Large intestine (tissue), 3 donors: ENCODE results near the gene NLGN1. TPM values are rescaled to one million over a fixed set of nuclear protein-coding genes. Genes with fewer than 3 reads are reported as not detected.

Experiments used
- DNase-seq, 2 donors: peaks; one replicate each; pipeline versions ENCODE4 v3.0.0 to v3.0.0-alpha.2; 2013
- H3K27ac ChIP-seq: one replicate; pipeline ENCODE4 v1.5.1; 2013; ENCODE audit warnings: low read length
- H3K27me3 ChIP-seq: 2 replicates; pipeline ENCODE4 v1.6.1; 2013; ENCODE audit warnings: low read length; ENCODE audit not compliant: control insufficient read depth, insufficient read depth
- H3K36me3 ChIP-seq: 2 replicates; pipeline ENCODE4 v1.6.1; 2013; ENCODE audit warnings: low read length; ENCODE audit not compliant: control insufficient read depth, insufficient read depth
- H3K4me1 ChIP-seq: one replicate; pipeline ENCODE4 v1.6.1; 2013; ENCODE audit warnings: low read length; ENCODE audit not compliant: control insufficient read depth, insufficient read depth
- H3K4me3 ChIP-seq: one replicate; pipeline ENCODE4 v1.5.1; 2013; ENCODE audit warnings: low read length
- H3K9me3 ChIP-seq: one replicate; pipeline ENCODE4 v1.6.1; 2013; ENCODE audit warnings: mild to moderate bottlenecking, low read depth, low read length, moderate library complexity; ENCODE audit not compliant: control insufficient read depth
- WGBS: methylation state at CpG from one replicate; pipeline ENCODE4 v1.1.5; 2013; ENCODE audit warnings: low lambda C conversion rate; ENCODE audit not compliant: insufficient coverage; 5-methylcytosine and 5-hydroxymethylcytosine counted together
- polyA plus RNA-seq: library from polyadenylated mRNA; unstranded; fragments of 120-200 nt; gene quantifications from one replicate; pipeline ENCODE4 v1.2.1, GENCODE V29; 2013

NLGN1 gene
- polyA plus RNA-seq, 1 donor, result 3.6 TPM

DNA sequence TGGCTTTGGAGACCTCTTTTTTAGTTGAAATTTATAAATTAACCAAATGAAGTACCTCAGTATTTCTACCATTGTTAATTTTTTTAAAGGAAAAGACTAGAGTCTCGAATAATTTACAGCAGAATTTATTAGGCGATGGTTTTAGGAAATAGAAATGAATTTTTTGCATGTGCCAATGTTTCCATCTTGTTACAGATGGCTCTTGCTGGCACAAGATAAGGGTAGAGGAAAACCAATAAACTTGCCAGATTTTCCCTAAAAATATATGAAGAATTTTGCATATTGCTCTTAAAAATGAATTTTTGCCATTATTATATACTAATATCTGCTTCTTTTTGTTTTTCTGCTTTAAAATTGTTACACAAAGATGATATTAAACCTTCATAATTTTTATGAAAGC lies 380.7 kb downstream of the NLGN1 start:
- Histone ChIP-seq H3K27ac (no peak overlapping the region), H3K9me3 (no peaks in the 10 kb centered on the region), H3K27me3 (no peaks in the 10 kb centered on the region), H3K36me3 (no peaks in the 10 kb centered on the region), H3K4me1 (no peaks in the 10 kb centered on the region), H3K4me3 (no peak overlapping the region)
- no CpG with 5 or more reads among the region's 2 CpGs for WGBS
- DNase-seq, result no peak

GRCh38 chr3:173780067-173780466 lies 382.5 kb downstream of the NLGN1 start:
- Histone ChIP-seq H3K36me3 (no peaks in the 10 kb centered on the region), H3K4me3 (no peak overlapping the region), H3K9me3 (no peaks in the 10 kb centered on the region), H3K27ac (no peak overlapping the region), H3K27me3 (no peaks in the 10 kb centered on the region), H3K4me1 (no peaks in the 10 kb centered on the region)
- 100% methylated on average over 1 of the region's 3 CpGs for WGBS
- no peak for DNase-seq

- H3K36me3 ChIP-seq, result no peaks in the 10 kb centered on the region
- H3K9me3 ChIP-seq, result no peaks in the 10 kb centered on the region
- DNase-seq, result no peak
- no peaks in the 10 kb centered on the region for H3K27me3 ChIP-seq
- no peak overlapping the region for H3K27ac ChIP-seq
- 81% methylated on average over 3 of the region's 3 CpGs for WGBS
- no peaks in the 10 kb centered on the region for H3K4me1 ChIP-seq
- H3K4me3 ChIP-seq, result no peak overlapping the region
Observed at GRCh38 chr3:173785004-173785403, 387.5 kb downstream of the NLGN1 start.

- Histone ChIP-seq H3K27ac (no peak overlapping the region), H3K4me1 (no peaks in the 10 kb centered on the region), H3K27me3 (no peaks in the 10 kb centered on the region), H3K4me3 (no peak overlapping the region), H3K9me3 (no peaks in the 10 kb centered on the region), H3K36me3 (no peaks in the 10 kb centered on the region)
- no CpG with 5 or more reads among the region's 2 CpGs for WGBS
- DNase-seq, result peak in 1 of 2 donors; percentile 5
Observed at GRCh38 chr3:173789530-173790162, 392.1 kb downstream of the NLGN1 start.

- 80% methylated on average over 1 of the region's 2 CpGs for WGBS
- no peak for DNase-seq
Observed at GRCh38 chr3:173793963-173794362, 396.4 kb downstream of the NLGN1 start.

GRCh38 chr3:173796405-173796804 lies 398.9 kb downstream of the NLGN1 start:
- no peak for DNase-seq
- H3K4me1 ChIP-seq, result no peaks in the 10 kb centered on the region
- H3K4me3 ChIP-seq, result no peak overlapping the region
- H3K27ac ChIP-seq, result no peak overlapping the region
- no peaks in the 10 kb centered on the region for H3K27me3 ChIP-seq
- no CpG with 5 or more reads among the region's 1 CpG for WGBS
- H3K9me3 ChIP-seq, result no peaks in the 10 kb centered on the region
- H3K36me3 ChIP-seq, result no peaks in the 10 kb centered on the region

More at GRCh38 chr3:173793963-173794362, 396.4 kb downstream of the NLGN1 start:
- no peak overlapping the region for H3K4me3 ChIP-seq
- H3K9me3 ChIP-seq, result no peaks in the 10 kb centered on the region
- no peaks in the 10 kb centered on the region for H3K36me3 ChIP-seq
- no peaks in the 10 kb centered on the region for H3K27me3 ChIP-seq
- no peak overlapping the region for H3K27ac ChIP-seq
- no peaks in the 10 kb centered on the region for H3K4me1 ChIP-seq

- Histone ChIP-seq H3K27ac (no peak overlapping the region), H3K4me1 (no peaks in the 10 kb centered on the region), H3K36me3 (no peaks in the 10 kb centered on the region), H3K4me3 (no peak overlapping the region), H3K27me3 (no peaks in the 10 kb centered on the region), H3K9me3 (no peaks in the 10 kb centered on the region)
- no peak for DNase-seq
- WGBS, result no CpG with 5 or more reads among the region's 3 CpGs
Observed at GRCh38 chr3:173796890-173797289, 399.3 kb downstream of the NLGN1 start.

GRCh38 chr3:173799060-173799816 lies 401.7 kb downstream of the NLGN1 start:
- WGBS, result 100% methylated on average over 2 of the region's 4 CpGs
- H3K27me3 ChIP-seq, result no peaks in the 10 kb centered on the region
- no peaks in the 10 kb centered on the region for H3K36me3 ChIP-seq
- DNase-seq, result no peak
- H3K9me3 ChIP-seq, result no peaks in the 10 kb centered on the region
- no peaks in the 10 kb centered on the region for H3K4me1 ChIP-seq
- no peak overlapping the region for H3K27ac ChIP-seq
- H3K4me3 ChIP-seq, result no peak overlapping the region

- H3K4me1 ChIP-seq, result no peaks in the 10 kb centered on the region
- DNase-seq, result no peak
- no peaks in the 10 kb centered on the region for H3K36me3 ChIP-seq
- no peak overlapping the region for H3K4me3 ChIP-seq
- 80% methylated on average over 1 of the region's 2 CpGs for WGBS
- no peaks in the 10 kb centered on the region for H3K9me3 ChIP-seq
- no peak overlapping the region for H3K27ac ChIP-seq
- H3K27me3 ChIP-seq, result no peaks in the 10 kb centered on the region
Observed at GRCh38 chr3:173800154-173800553, 402.6 kb downstream of the NLGN1 start.

GRCh38 chr3:173814809-173815208 lies 417.3 kb downstream of the NLGN1 start:
- Histone ChIP-seq H3K4me1 (no peaks in the 10 kb centered on the region), H3K27ac (no peak overlapping the region), H3K4me3 (no peak overlapping the region), H3K9me3 (peaks cover 3% of the 10 kb centered on the region), H3K27me3 (no peaks in the 10 kb centered on the region), H3K36me3 (no peaks in the 10 kb centered on the region)
- no peak for DNase-seq
- WGBS, result 88% methylated on average over 1 of the region's 3 CpGs

GRCh38 chr3:173819368-173819767 lies 421.8 kb downstream of the NLGN1 start:
- Histone ChIP-seq H3K9me3 (no peaks in the 10 kb centered on the region), H3K36me3 (no peaks in the 10 kb centered on the region), H3K27ac (no peak overlapping the region), H3K4me3 (no peak overlapping the region), H3K4me1 (no peaks in the 10 kb centered on the region), H3K27me3 (no peaks in the 10 kb centered on the region)
- no peak for DNase-seq
- WGBS, result 83% methylated on average over 4 of the region's 5 CpGs
